Measurements from ENCODE around the gene ADAM12.
"Not testable (repeated sequence)": the region's sequence is repeated elsewhere in the genome, so short reads cannot be mapped to it uniquely, and the experiment has no call there.

The ADAM12 gene

DNA sequence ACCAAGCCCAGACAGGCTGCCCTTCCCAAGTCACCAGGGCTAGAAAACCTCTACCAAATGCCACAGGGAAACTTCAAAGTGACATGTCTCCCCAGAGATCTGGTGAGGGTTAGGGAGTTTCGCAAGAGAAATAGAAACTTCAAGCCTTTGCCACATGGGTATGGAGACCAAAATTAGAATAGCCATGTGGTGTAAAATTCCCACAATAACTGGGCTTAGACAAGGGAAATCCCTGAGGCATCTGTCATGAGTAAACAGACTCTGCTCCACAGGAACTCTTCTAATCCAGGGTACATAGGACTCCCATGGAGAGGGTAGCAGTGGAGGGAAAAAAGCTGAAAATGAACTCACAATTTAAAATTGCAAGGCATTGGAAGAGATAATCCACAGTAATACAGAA is 14.3 kb downstream of the ADAM12 start:
- DNase-seq (ENCODE audit: low read depth) = no peak

DNA sequence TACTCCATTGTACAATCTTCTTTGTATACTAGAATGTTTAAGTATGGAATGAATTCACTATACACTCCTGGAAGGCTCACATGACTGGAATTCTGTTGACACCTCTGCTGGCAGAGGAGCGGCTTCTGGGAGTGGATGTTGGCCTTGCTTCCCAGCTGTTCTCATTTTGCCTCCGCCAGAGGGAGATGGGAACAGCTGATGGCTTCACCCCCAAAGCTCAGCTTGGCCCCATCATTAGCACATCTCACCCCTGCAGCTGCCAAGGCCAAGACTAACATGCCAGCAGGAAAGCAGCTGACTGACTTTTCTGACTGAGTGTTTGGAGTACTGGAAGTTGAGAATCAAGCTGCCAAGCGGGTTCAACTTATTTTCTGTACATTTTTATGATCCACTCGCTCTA is 15.1 kb downstream of the ADAM12 start:
- DNase-seq (ENCODE audit: low read depth) = no peak

DNA sequence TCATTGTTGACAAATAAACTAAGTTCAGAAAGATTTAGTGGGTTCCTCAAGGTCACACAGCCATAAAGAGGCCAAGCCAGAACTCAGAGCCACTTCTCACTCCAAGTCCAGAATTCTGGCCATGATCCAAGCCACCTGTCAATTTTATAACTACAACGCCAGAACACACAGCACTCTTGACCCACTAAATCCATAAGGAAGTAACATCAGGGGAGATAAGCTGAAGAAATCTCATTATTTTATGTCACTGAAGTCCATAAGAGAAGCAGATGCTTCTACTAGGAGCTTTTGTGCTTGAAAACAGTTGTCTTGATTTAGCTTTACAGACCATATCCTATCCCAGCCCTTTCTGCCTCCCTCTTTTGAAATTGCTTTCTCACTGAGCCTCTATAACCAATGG is 15.9 kb downstream of the ADAM12 start:
- no peak for DNase-seq (ENCODE audit: low read depth)

DNA sequence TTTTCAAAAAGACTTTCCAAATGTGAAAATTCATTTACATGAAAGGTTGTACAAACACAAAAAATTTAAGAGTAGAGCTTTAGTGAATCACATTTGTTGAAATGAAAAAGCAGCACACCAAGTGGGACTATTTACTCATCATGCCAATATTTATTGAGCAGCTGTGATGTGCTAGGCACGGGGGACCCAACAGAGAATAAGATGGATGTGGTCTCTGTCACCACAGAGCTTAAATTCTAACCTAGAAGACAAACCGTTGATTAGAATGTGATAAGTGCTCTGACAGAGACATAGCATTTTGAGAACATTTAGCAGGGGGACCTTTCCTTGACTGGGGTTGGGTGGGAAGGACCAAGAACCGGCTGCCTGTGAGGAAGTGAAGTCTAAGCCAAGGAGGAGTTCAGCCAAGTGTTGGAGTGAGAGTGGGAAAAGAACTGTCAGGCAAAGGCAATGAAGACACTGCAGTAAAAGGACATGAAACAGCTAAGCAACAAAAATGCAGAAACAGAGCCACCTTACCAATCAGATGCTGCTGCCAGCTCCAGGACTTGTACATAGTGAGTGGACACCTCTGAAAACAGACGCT is 19.1 kb downstream of the ADAM12 start:
- no peak for DNase-seq (ENCODE audit: low read depth)

DNA sequence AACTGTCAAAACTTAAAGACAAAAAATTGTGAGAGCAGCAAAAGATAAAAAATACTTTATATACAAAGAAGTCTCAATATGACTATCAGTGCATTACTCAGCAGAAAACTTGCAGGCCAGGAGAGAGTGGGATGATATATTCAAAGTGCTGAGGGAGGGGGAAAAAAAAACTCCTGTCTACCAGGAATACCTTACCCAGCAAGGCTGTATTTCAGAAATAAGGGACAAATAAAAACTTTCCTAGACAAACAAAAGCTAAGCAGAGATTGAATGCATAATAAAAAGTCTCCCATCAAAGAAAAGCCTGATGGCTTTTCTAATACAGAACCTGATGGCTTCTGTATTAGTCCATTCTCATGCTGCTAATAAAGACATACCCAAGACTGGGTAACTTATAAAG is 31.1 kb downstream of the ADAM12 start:
- DNase-seq (ENCODE audit: low read depth) = no peak

DNA sequence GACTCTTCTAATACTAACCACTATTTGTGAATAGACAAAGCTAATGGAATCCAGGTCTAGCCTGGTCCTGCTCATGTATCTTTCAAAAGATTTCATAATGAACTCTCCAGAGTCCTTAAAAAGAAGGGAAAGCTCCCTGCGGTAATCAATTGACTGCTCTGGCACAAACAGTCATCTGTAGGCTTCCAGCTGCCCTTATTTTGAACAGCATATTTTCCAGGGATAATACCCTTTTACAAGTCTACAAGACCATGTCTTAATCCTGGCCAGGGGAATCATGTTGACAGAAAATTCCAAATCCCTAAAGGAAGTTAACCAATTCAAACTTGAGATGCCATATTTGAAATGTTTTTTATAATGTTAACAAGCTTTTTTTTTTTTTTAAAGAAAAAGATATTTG is 34.6 kb downstream of the ADAM12 start:
- no peak for DNase-seq (ENCODE audit: low read depth)

DNA sequence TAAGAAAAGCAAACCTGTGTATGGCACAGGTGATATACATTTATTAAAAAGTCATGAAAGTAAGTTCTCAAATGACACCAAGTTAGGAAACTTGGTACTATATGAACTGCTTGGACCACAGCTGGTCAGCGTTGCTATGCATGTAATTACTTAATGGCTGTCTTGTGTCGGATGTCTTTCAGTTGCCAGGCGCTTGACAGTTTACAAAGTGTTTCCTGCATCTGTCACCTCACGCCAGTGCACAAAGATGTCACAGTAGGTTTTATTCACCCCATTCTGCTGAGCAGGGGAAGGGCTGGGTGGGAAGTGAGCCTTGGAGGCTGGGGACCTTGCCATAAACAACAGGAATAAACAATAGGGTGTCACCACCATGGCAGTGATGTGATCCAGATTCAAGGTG is 35.8 kb downstream of the ADAM12 start:
- no peak for DNase-seq (ENCODE audit: low read depth)

DNA sequence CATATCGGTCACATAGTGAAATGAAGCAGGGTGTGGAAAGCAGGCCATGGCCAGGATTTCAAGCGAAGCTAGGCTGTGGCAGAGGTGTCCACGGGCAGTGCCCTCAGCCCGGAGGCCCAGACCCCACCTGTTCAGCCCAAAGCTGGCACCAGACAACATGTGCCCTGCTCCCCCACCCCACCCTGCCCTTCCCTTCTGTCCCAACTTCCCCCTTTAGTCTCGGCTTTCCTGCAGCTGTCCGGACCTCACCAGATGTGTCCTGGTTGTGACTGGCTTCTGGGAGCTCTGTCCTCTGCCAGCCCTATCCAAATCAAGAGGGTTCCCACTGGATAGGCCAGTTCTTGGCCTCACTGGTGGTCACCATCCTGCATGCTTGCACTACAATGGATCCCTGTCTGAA is 37.3 kb downstream of the ADAM12 start:
- DNase-seq (ENCODE audit: low read depth) = no peak

DNA sequence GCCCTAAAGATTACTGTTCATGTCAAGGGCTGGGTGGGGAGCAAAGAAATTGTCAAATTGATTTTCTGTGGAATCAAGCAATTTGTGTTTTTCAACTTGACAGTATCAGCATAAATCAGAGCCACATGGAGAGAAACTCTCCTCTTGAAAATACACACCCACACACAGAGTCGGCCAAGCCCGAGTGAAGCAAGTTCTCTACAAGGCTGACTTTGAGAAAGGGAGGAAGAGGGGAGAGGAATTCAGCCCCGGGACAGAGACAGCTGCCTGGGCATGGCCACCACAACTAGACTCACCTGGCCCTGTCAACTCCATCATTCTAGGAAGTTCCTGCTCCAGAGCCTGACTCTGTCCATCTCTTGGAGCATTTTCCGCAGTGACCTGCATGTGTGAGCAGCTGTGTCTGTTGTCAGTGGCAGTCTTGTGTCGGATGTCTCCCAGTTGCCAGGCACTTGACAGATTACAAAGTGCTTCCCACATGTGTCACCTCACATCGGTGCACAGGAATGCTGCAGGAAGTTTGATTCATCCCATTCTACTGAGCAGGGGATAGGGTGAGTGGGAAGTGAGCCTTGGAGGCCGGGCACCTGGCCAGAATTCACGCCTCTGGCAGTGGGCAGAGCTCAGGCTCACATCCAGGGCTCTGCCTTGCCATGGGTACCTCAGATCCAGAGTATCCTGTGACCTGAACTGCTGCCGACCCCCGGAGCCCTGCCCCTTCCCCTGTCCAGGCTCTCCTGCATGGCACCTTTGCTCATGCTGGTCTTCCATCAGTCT is 37.9 kb downstream of the ADAM12 start:
- no peak for DNase-seq (ENCODE audit: low read depth)

DNA sequence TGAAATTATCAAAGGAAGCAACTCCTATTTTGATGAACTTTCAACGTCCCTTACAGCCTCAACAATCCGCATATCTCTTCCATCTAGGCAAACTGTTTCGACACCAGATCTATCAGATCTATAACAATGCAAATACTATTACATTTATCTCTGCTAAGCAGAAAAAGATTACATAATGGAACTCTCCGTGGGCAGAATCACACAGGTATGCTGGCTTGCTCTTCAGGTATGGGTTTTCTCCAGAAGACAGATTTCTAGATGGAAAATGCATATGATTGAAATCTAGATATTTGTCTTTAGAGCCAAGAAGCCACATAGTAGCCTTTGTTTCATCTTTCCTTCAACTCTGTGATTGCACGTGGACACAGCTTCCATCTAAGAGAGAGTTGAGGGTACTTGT is 38.6 kb downstream of the ADAM12 start:
- DNase-seq (ENCODE audit: low read depth) = no peak

DNA sequence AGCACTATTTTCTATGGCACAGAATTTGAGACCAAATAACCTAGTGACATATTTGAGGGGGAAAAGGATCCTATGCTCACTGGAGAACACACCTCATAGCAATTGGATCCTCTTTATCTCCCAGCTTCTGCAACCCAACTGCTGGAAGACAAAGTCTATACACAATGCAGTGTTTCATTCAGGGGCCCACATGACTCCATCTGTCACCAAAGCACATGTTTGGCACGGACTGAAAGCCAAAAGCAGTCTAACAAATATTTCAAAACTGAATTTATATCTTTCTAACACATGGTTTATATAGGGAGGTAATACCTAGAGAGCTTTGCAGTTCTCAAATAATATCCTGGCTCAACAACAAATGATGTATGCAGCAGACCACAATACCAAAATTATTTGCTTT is 39.2 kb downstream of the ADAM12 start:
- DNase-seq (ENCODE audit: low read depth) = no peak

DNA sequence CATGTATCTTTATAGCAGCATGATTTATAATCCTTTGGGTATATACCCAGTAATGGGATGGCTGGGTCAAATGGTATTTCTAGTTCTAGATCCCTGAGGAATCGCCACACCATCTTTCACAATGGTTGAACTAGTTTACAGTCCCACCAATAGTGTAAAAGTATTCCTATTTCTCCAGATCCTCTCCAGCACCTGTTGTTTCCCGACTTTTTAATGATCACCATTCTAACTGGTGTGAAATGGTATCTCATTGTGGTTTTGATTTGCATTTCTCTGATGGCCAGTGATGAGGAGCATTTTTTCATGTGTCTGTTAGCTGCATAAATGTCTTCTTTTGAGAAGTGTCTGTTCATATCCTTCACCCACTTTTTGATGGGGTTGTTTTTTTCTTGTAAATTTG is 44.8 kb downstream of the ADAM12 start:
- not testable (repeated sequence) for DNase-seq (ENCODE audit: low read depth)

DNA sequence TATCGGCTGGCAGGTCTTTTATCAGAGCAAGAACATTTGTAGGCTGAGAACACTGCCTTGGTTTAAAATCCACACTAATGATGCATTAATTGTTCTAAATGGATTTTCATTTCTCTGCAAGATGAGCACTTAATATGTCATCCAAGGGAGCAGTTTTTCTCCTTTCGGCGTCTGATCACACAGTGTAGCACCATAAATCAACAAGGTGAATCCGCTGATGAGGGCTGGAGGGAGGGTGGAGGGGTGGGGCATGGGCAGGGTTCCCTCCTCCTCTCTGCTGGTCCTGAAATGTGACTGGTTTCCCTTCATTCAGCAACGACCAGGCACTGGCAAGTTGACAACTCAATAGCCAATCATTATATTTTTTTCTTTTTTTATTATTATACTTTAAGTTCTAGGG is 45.6 kb downstream of the ADAM12 start:
- DNase-seq (ENCODE audit: low read depth) = no peak

DNA sequence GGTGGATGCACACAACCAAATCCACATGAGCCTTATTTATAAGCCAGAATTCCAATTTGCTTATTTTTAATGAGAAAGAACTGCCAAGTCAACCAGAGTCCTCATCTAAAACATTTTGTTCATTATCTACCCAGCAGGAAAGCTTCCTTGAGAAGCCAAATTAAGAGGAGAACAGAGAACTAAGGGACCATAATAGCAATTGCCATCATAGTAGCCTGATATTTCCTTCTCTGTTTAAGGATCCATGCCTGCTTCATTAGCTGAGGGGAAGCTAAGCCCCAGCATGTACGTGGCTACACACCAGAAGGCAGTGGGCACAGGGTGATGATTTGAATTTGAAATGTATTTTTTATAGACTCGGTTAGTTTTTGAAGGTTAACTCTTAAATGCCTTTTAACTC is 46.8 kb downstream of the ADAM12 start:
- no peak for DNase-seq (ENCODE audit: low read depth)

DNA sequence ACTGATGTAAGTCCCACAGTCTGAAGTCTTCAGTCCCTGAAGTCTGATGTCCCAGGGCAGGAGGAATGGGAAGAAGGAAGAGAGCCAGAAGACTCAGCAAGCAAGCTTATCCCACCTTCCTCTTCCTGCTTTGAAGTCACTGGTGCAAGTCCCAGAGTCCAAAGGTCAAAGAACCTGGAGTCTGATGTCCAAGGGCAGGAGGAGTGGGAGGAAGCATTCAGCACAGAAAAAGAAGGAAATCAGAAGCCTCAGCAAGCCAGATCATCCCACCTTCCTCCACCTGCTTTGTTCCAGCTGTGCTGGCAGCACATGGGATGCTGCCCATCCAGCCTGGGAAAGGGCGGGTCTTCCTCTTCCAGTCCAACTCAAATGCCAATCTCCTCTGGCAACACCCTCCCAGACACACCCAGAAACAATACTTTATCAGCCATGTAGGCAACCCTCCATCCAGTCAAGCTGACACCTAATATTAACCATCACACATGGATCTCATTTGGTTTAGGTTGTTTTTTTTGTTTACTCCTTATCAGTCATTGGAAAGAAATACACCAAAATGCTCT is 50.9 kb downstream of the ADAM12 start:
- DNase-seq (ENCODE audit: low read depth) = no peak

DNA sequence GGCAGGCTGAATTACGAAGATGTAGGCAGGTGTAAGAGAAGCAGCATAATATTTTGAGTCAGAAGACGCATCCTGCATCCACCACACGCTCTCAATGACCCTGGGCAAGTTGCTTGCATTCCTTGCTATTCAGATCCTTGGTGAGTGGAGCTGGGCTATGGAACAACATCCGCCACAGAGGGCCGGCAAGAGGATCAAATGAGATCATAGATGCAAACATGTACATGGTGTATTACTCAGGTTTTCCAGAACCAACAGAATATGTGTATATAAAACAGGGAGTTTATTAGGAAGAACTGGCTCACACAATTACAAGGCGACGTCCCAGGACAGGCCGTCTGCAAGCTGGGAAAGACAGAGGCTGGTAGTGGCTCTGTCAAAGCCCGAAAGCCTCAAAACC is 51.5 kb downstream of the ADAM12 start:
- no peak for DNase-seq (ENCODE audit: low read depth)

DNA sequence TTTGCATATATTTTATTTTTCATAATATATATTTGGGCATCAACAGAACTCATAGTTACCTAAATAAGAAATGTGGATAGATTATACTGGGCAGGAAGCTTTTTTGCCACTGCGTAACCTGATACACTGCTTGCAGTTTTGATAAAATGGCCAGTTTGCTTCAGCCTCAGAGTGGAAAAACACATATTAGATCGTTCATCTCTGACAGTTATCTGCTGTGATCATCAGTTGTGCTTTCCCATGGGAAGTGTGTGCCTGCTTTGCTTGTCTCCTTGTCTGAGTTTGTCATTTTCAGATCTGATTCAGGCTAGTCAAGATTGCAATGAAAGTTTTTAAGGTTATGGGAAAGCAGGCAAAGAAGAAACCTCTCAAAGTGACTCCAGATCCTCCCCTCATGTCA is 54.0 kb downstream of the ADAM12 start:
- no peak for DNase-seq (ENCODE audit: low read depth)

DNA sequence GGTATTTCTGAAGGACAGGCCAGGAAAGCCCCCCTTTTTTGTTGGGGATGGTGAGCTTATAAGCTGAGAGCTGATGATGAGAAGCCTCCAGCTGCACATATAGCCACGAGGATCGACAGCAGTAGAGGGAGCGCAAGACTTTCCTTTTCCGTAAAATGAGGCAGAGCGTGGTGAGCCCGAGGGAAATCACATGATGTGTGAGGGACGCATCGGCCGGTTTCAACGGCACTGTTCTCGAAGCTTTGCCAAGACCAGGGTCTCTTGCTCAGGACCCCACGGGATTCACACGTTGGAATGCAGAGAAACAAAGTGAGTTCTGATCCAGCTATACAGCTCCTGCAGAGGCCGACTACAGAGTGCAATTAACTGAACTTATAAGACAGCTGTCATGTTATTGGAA is 55.7 kb downstream of the ADAM12 start:
- no peak for DNase-seq (ENCODE audit: low read depth)

DNA sequence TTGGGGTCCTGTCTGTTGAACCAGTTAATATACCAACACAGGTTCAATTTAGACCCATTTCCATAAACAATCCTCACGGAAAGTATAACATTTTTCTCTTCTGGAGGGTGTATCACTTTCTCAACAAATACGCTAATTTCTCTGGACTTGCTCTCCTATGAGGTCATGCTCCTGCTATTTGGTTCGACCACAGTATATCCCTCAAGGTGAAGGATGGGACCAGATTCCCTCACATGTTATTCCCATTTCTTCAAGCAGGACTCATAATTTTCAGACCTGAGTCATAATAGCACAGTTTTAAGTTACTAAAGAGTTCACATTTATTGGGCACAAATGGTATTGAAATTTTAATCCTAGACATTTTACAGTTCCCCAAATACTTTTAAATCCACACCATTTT is 57.2 kb downstream of the ADAM12 start:
- DNase-seq (ENCODE audit: low read depth) = no peak

DNA sequence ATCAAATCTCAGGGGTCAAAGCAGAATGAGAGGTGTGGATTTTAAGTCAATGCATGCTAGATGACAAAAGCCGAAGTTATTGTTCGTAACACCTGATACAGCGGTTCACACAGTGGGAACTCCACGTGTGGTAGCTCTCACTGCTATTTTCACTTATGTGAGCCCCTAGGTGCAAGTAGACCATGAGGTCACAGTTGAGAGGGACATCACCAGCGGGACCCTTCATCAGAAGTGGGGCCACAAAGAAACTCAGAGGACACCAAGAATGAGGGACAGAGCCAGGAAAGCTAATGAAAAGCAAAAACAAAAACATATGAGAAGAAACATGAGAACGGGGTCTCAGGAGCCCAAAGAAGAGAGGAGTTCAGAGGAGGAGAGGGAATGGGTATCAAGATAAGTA is 63.5 kb downstream of the ADAM12 start:
- DNase-seq (ENCODE audit: low read depth) = no peak

DNA sequence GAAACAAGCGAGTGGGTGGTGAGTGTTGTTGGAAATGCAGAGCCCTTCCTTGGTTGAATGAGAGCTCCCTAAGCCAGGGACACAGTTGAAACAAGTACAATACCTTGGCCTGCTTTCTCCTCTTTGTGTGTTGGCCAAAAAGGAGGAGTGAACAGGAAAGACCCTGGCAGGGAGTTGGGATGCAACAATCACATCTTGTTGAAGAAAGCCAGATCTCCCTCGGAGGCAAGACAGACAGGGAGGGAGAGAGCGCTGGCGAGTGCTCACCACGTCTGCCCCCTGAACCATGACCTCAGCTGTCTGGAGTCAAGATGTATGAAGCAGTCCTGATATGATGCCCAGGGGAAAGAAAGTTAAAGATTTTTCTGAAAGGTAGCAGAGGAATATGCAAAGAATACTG is 66.8 kb downstream of the ADAM12 start:
- no peak for DNase-seq (ENCODE audit: low read depth)

DNA sequence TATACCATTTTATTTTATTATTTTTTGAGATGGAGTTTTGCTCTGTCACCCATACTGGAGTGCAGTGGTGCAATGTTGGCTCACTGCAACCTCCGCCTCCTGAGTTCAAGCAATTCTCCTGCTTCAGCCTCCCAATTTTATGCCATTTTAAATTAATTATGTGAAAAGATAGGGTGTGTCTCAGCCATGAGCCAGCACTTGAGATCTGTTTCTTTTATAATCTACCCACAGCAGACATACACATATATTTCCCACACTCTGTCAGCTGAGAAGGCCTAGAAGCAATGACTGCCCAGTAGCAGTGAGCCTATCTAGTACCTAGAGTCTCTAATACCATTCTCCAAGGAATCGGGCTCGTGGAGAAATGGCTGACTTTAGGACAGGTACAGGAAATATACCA is 70.5 kb downstream of the ADAM12 start:
- no peak for DNase-seq (ENCODE audit: low read depth)

DNA sequence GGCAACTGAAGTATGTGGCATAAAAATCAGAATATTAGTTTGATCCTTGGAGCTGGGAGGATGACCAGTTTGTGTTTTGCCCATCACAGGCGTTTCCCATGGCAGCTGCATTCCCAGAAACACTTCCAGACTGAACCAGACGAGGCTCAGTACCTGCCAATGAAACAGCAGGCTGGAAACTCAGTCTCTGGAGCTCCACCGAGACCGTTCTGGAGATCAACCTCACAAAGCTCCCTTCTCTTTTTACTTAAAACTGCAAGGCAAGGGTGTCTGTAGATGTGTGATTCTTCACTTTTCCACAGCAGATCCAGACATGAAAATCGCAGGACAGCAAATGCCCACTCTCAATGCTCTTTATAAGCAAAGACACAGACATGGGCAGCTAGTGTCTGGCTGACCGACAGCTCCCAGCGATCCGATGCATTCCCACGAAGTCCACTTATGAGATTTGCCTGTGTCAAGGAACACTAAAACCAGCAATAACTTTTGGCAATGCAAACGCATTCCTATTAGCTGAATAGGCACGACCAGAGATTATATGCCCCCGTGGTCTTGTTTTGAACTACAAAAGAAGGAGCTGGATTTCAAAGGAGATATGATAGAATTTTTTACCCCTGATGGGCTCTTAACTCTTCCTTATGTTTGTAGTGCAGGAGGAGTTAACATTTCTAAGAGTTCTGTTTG is 72.6 kb downstream of the ADAM12 start:
- no peak for DNase-seq (ENCODE audit: low read depth)
